Stimulated activated CD4-positive, alpha-beta T cell treated with anti-CD3 and anti-CD28 coated beads, Interleukin-2, amount 100 ng/mL, for 4 hours (primary cell): ENCODE data around the gene PRTN3.
A peak's percentile ranks its signal among the peaks of the same experiment; 100 is the strongest.
"Not testable (repeated sequence)": the region's sequence is repeated elsewhere in the genome, so short reads cannot be mapped to it uniquely, and the experiment has no call there.

Source experiments
- DNase-seq: peaks from one replicate; pipeline ENCODE4 v3.0.0-alpha.2; 2020; ENCODE audit warnings: low read depth

Gene PRTN3

GRCh38 chr19:848386-848921 is 7.7 kb downstream of the PRTN3 start:
- no peak for DNase-seq

GRCh38 chr19:849195-849594 is 8.4 kb downstream of the PRTN3 start:
- DNase-seq: not testable (repeated sequence)

- no peak for DNase-seq
These were observed 9.6 kb downstream of the PRTN3 start for GRCh38 chr19:850221-850978.

- no peak for DNase-seq
These were observed 10.2 kb downstream of the PRTN3 start for GRCh38 chr19:850979-851335.

- DNase-seq: no peak
These were observed 11.6 kb downstream of the PRTN3 start, which contains the start of gene ELANE for GRCh38 chr19:852136-853013. ELANE (plus strand) TSS chr19:852303; CDS start chr19:852329, 26 bp downstream.

GRCh38 chr19:853014-853585 is 12.3 kb downstream of the PRTN3 start:
- DNase-seq: no peak

GRCh38 chr19:853614-854220 is 12.9 kb downstream of the PRTN3 start:
- not testable (repeated sequence) for DNase-seq

- DNase-seq: no peak
These were observed 13.8 kb downstream of the PRTN3 start for GRCh38 chr19:854549-854948.

- DNase-seq: no peak
These were observed 14.3 kb downstream of the PRTN3 start for GRCh38 chr19:855142-855541.

GRCh38 chr19:855566-856120 is 14.8 kb downstream of the PRTN3 start:
- no peak for DNase-seq

GRCh38 chr19:858284-858683 is 17.5 kb downstream of the PRTN3 start:
- DNase-seq: no peak

GRCh38 chr19:858868-859843 is 18.4 kb downstream of the PRTN3 start, which contains the start of gene CFD:
CFD (plus strand) TSS chr19:859664; CDS start chr19:859690, 26 bp downstream.
- DNase-seq: no peak

GRCh38 chr19:861141-861755 is 20.4 kb downstream of the PRTN3 start:
- no peak for DNase-seq

- DNase-seq: peak; percentile 44
These were observed 21.2 kb downstream of the PRTN3 start for GRCh38 chr19:861756-862580.

GRCh38 chr19:862581-863314 is 21.9 kb downstream of the PRTN3 start:
- DNase-seq: peak; percentile 61

- no peak for DNase-seq
These were observed 22.5 kb downstream of the PRTN3 start for GRCh38 chr19:863315-863620.

- DNase-seq: no peak
These were observed 26.0 kb downstream of the PRTN3 start for GRCh38 chr19:866769-867300.

GRCh38 chr19:867301-867793 is 26.5 kb downstream of the PRTN3 start:
- DNase-seq: no peak
